SW480 (cell line): ENCODE measurements around the gene TBC1D7.

Source experiments
- DNase-seq: peaks from one replicate; pipeline ENCODE4 v3.0.0-alpha.2; 2016; ENCODE audit warnings: low spot score

The TBC1D7 gene

DNA sequence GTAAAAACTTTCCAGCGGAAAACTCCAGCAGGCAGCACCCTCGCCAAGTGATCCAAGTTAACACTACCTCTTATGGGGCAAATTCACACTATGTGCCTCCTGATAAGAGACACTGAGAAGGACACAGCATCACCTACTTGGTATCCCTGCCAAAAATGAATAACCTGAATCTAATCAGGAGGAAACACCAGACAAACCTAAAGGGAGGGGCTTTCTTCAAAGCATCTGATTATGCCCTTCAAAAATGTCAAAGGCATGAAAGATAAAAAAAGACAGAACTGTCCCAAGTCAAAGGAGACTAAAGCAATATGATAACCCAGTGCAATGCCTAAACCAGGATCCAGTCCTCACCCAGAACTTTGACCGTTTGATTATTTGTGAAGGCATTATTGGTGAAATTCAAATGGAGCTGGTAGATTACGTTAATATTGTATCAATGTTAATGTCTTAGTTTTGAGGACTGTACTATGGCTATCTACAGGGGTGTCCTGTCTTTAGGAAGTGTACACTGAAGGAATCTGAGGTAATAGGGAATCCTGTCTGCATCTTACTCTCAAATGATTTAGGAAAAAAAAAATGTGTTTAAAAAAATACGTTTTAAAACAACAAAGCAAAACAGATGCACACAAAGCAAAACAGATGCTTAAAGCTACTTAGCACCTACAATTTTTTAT is 8.3 kb downstream of the TBC1D7 start:
- no peak for DNase-seq

DNA sequence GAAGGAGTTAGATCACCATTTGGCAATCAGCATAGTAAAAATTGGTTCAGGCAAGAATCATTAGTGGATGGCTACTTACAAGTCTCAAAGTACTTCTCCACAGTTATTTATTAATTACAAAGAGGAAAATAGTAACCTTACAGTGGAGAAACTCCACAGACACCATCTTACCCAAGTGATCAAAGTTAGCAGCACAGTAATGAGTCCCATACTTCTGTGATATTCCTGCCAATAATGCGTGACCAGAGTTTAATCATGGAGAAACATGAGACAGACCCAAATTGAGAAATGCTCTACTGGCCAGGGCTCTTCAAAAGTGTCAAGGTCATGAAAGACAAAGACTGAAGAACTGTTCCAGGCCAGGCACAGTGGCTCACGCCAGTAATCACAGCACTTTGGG is 9.5 kb downstream of the TBC1D7 start:
- no peak for DNase-seq

DNA sequence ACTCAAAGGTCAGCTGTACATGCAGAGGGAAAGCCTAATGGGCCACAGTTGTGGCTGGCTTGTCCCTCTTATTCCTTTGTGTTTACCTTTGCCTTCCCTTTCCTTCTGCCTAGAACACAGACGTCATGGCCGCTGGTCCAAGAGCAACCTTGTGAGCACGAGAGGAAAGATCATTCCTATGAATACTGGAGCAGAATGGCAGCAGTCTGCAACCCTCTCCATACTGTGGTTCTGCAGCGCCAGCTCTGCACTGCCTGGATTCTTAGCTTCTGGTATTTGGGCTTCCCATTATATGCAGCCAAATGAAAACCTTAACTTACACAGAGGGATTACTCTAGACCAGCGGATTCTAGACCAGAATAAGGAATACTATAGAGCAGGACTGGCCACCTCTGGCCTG is 12.4 kb downstream of the TBC1D7 start:
- no peak for DNase-seq

DNA sequence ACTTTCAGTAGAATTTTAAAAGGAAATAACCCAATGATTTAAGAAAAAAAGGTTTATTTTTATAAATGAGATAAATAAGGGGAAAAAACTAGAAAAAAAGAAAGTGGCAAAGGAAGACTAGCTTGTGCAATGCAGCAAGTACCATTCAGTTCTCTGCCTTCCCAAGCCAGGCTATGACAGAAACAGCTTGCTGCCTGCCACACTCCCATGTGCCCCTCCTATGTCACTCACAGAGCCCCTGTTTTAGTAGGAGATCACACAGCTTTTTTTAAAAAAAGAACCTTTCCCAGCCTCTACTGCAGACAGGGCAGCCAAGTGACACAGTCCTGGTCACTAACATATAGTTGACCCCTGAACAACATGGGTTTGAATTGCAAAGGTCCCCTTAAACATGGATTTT is 13.5 kb downstream of the TBC1D7 start:
- DNase-seq: no peak

DNA sequence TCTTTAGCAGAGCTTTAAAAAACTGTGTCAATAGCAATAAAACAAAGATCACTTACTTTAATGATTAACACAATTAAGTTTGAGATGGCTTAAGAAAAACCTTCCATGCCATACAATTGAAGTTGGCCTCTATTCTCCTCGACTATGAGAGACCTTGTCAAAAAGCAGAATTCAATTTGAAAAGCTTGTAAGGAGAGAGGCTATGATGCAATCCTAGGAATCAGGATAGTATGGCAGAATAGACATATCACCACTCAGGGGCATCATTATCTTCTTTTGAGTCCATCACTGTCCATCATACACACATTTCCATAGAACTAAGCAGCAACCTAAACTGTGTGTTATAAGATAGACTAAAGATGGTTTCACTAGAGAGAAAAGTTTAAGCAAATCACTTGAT is 17.2 kb downstream of the TBC1D7 start:
- no peak for DNase-seq

DNA sequence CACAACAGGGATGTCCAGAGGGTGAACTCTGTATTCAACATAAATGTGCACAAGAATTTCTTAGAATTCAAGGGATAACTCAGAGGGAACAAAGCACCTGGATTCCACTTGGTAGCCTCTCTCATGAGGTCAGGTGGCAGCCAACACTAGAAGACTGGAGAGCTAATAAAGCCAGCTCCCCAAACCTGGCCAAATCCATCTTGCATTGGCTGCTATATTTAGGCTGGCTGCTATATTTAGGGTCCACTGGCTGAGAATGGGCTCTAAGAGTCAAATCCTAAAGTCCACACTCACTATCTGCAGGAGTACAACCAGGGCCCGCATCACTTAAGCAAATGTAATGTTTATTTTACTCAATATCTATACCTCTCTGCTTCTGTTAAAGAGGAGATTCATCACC is 20.0 kb downstream of the TBC1D7 start:
- DNase-seq: no peak

DNA sequence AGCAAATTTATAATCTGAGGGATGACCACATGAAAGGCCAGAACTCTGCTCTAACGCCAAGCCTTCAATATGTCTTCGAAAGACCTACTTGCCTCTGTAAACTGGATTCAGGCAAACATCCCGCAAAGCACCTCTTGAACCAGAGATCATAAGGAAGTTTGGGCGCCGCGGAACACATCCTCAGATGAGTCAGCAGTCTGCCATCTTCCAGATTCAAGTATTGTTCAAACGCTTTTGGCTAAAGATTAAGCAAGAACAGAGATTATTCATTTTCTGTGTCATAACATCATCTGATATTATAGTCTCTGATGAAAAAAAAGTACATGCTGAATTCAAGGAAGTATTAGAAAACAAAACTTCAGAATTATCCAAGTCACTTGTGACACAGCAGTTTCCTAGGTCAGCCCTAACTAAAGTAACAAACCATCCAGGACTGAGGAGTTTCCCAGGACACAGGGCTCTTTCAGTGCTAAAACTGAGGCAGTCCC is 20.8 kb downstream of the TBC1D7 start:
- DNase-seq: no peak

DNA sequence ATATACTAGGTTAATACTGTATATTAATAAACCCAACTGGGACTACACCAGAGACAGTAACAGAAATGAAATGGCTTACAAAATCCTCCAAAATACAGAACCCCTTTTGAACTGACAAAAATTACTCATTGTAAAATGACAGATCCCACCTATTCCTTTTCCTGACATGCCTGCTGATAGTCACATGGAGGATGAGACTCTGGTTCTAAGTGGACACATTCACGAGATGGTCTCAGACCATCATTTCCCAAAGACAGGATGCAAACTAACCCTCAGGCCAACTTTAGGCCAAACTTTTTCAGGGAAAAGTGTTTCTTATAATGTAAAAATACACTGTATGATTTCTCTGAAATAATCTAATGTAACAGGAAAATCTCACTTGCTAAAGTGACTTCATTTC is 22.5 kb downstream of the TBC1D7 start:
- DNase-seq: no peak

DNA sequence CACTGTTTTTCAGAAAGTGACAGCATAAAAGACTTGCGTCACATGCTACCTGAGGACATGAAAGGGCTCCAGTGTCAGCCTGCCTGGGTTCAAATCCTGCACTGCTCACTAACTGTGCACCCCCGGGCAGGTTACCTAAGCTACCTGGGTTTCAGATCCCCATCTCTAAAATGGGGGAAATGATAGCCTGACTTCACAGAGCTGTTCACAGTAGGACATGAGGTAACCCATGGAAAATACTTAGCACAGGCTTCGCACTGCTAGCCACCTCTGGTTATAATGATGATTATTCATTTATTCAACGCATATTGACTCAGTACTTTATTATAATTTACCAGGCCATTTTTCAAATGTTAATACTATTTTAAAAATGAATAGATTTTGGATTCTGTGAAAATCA is 23.0 kb downstream of the TBC1D7 start:
- no peak for DNase-seq

DNA sequence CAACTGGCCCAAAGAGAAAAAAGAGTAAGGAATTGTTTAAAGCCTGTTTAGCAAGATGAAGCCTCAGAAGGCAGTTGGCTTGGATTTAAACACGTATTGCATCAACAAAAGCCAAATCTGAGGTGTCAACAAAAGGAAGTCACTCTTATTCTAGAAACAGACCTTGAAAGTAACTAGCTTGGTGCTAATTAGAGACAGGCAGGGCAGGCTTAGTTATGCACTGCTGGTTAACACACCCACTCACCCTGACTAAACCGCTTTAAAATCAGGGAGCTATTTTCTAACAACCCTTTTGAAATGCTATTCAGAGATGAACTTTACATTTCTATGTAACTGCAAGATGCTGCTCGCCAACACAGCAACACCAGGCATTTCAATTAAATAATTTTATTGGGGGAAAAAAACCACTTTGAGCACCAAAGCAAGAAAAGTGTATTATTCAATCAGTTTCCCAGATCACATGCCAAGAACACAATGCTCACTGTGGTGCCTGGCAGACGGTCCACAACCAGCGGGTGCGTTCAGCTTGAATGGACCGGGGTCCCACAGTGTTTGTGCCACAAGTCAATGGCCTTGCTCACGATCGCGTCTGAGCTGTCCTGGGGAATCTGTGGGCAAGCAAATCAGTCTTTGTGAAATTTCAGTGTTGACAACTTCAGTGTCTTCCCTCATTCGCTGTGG is 23.6 kb downstream of the TBC1D7 start:
- DNase-seq: no peak

DNA sequence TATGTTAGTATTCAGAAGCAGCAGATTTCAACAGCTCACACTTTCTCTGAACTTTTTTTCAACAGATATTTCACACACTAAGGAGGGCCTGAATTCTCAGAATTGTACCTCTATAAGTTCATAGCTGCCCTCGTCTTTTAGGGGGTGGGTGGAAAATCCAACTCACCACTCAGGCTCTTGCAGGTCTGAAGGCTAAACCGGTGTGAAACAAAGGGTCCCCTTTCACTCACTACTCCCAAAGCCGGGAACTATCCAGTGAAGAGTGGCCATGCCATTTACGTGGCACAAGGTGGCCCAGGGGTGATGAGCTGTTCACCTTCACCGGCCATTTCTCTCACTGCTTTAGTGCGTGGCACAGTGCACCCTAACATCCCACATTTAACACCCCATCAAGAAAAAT is 24.2 kb downstream of the TBC1D7 start:
- DNase-seq: no peak

DNA sequence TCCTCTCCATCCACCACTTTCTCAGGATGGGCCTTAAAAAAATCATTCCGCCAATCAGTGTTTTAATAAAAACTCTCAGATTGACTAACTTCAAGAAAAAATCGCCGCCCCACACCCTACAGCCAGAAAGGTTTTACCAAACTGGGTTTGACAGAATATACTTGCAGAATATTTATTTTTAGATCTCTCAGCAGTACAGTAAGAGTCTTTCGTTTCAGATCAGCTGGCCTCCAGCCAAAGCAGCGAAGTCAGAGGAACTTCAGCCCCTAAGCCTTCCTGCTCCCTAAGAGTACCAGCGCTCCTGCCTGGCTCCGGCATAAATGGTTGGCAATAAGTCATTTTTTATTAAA is 24.7 kb downstream of the TBC1D7 start:
- no peak for DNase-seq

DNA sequence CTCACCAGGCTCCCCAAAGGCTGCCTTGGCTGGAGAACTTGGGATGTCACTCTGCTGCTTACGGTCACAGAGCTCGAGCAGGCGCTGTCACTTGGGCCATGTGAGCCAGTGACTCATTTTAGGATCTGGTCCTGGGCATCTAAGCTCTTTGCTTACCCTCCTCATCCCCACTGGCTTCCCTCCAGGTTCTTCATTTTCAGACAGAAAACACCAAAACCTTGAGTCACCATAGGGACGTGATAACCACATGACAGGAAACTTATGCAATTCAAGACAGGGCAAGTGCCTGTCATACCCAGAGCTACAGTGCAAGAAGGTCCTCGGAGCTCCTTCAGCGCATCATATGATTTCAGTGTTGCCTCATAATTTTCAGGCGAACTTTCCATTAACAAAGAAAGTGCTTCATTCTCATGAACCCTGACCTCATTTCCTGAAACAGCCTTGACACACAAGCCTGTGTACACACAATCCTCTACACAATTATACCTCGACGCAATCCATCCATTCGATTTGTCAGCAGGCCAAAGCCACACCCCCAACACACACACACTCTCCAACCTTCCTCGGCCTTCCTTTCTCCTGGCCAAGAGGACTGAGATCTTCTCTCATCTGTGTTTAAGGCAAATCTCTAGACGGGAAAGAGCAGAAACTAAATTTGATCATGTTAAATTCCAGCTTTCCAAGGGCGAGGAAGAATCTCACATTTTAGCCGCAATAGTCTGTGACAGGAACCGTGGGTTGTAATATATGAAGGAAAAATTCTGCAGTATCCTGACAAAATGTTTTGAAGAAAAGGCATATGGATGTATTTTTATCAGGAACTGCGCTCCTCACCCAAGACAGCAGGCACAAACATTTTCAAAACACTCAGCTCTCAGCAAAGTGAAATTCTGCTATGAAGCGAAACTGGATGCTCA is 25.3 kb downstream of the TBC1D7 start:
- DNase-seq: no peak

DNA sequence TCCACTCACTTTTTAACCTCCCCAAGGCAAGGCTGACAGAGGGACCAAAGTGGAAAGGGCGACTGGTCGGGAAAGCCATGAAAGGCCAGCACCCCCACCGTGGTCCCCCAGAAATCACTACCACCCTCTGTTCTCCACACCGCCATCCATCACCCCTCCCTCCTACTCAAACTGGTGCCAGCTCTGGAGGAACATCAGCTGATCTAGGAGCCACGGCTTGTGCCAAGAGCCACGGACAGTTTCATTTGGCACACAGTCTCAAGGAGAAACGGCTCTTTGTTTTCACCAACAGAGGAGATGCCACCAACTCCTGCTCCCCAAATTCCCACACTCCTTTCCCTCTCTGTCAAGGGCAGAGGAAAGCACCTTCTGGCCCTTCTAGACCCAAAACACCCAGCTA is 26.0 kb downstream of the TBC1D7 start:
- no peak for DNase-seq

DNA sequence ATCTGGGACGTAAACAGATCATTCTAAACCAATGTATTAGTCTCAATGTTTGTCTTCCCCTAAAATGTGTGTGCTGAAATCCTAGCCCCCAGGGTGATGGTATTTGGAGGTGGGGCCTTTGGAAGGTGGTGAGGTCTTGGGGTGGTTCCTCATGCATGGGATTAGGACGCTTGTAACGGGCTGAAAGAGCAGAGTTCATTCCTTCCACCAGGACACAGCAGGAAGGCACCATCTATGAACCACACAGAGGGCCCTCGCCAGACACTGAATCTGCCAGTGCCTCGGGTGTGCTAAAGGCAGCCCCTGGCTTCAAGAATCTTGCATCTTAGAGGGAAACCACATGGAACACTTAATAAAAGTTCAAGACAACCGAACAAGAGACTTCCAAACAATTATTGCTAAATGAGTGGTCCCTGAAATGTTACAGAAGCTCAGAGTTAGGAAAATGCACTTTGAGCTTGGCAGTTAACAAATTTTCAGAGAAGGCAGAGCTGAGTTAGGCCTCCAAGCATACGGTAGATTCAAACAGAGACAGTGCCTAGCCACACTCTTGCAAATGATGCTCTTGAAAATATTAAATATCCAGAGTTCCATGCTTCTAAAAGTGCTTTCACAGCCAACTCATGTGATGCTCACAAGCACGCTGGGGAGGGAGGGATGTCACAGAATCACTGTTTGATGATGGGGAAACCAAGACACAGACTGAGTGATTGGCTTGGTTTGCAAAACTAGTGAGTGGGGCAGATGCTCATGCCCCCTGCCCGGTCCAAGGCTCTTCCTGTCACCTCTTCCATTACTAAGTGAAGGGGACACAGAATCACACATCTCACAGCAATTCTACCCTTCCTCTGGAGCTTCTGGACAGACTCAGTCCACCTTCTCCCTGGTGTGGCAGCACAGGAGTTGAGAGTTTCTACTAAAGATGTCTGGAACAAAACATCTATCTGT is 27.4 kb downstream of the TBC1D7 start:
- DNase-seq: no peak

DNA sequence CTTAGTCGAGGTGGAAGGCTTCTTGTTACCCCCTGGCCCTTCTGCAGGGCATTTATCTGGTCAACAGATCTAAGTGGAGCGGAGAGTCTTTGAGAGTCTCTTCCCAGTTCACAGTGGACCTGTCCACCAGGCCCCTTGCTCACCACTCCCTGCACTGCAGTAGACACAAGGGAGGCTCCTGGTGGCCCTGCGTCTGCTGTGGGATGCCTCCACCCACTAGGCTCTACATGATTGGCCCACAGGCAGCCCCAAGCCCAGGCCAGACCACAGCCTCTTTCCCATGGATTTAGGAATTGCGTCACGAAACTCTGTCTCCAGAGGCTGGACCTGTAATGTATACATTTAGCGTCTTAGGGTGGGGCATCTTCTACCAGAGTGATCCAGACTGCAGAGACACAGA is 28.4 kb downstream of the TBC1D7 start:
- no peak for DNase-seq

DNA sequence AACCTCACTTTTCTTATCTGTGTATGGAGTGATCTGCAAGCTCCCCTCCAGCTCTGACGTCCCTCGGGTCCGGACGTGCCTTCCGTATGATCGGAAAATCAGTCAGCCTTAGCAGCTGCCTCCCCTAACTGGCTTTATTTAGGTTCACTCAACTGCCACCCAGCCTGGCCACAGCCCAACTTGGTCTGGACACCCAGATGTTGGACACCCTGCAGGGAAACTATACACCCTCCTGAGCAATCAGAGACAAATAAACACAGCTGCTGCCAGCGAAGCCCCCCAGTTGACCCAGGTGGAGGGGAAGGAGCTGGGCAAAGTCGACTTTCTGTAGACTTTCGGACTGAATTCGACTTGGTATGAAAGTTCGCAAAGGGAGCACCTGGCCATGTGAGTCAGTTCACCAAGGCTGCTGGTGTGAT is 28.9 kb downstream of the TBC1D7 start:
- no peak for DNase-seq

DNA sequence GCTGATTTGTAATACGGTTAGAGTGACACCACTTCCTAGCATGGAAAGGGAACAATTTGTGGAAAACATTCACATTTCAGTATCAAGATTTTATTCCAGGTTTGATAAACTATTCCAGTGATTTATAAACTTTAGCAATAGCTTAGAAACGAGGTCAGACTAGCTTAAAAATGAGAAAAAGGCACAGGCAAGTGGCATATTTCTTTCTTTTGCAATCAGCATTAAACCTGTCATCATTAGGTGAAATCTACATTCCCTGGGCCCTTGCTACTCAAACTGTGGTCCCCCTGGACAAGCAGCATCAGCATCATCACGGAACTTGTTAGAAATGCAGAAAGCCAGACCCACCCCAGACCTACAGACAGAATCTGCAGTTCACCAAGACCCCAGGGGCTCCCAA is 29.9 kb downstream of the TBC1D7 start:
- no peak for DNase-seq

DNA sequence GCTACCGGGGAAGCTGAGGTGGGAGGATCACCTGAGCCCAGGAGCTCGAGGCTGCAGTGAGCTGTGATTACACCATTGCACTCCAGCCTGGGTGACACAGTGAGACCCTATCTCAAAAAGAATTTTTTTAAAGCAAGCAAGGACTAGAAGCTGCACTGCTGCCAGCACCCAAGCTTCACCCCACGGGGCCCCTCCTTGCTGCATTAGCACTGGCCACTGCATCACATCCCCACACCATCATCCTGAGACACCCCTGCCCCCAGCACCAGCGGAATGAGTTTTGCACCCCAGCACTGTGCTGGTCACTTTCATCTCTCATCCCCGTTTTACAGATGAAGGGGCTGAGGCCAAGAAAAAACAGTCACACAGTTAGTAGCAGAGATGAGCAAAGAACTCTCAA is 30.9 kb downstream of the TBC1D7 start:
- no peak for DNase-seq

DNA sequence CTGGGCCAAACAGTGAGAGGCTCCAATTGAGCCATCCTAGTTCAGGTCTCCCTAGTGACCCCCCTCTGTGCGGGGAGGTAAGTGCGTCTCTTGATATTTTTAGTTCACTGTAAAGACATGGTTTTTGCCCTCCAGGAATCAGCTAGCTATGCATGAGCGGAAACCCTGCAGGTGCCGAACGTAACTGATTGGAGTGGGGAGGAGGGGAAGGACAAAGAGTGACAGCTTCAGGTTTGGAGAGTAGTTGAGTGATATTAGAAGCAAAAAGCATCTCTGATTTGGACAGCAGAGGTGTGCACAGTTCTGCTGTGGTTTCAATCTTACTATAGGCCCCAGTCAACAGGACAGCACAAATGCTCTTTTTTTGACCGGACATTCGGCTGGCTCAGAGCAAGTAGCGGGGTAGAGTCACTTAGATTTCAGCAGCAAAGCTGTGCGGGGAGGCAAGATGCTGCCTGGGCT is 31.8 kb downstream of the TBC1D7 start:
- no peak for DNase-seq

DNA sequence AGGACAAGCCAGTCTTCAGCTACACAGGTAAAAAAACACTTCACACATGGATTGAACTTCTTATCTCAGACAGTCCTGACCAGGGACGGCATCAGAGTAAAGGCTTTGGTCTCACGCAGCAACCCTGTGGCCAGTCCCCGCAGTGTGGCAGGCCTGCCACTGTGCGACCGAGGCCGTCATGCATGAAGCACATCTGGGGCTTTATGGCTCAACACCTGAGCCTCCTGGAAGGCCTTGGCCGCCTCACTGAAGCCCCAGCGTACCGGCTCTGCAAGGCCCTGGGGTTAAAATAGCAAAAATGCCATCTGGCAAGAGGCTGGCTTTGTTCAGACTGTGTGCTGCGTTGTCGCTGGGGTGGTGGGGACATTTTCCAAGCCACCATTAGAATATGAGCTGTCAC is 32.8 kb downstream of the TBC1D7 start:
- DNase-seq: no peak
